Panc1 (cell line): ENCODE measurements around the gene RANBP3. TPM values are rescaled to one million over a fixed set of nuclear protein-coding genes. Genes with fewer than 3 reads are reported as not detected.
A peak's percentile ranks its signal among the peaks of the same experiment; 100 is the strongest.

ENCODE experiments used
- ATAC-seq: fragments of 200-7000 bp; cut with Tn5 transposase; 2 replicates; pipeline ENCODE4 v1.9.1; 2020; ENCODE audit warnings: mild to moderate bottlenecking, moderate library complexity
- BruUV-seq: library from RNA; stranded (reverse); fragments of 400-500 nt; replicated peaks from 2 replicates; lab custom pipeline; 2021; lab: Mats Ljungman, UMichigan
- CTCF ChIA-PET: fragments of 300-600 bp; sonication (Branson Sonifier 250); formaldehyde crosslinking; loops from one replicate; lab custom pipeline; 2022; ENCODE audit warnings: antibody characterized with exemption; lab: Charles Lee
- POLR2A ChIA-PET: fragments of 300-600 bp; sonication (Branson Sonifier 250); formaldehyde crosslinking; loops from one replicate; lab custom pipeline; 2022; ENCODE audit warnings: antibody characterized with exemption; lab: Charles Lee
- DNase-seq: peaks from one replicate; pipeline ENCODE4 v3.0.0-alpha.2; 2010; ENCODE audit warnings: low read depth, low spot score
- H3K27ac ChIP-seq: 2 replicates; pipeline ENCODE4 v1.5.1; 2011; ENCODE audit warnings: mild to moderate bottlenecking, low read length, inconsistent platforms
- H3K27me3 ChIP-seq: fragments of 200-500 bp; sonication (Bioruptor generic); 2 replicates; pipeline ENCODE4 v1.6.0; 2014; ENCODE audit warnings: low read length, inconsistent platforms; ENCODE audit not compliant: control insufficient read depth, insufficient read depth
- H3K36me3 ChIP-seq: fragments of 200-500 bp; sonication (Bioruptor generic); 2 replicates; pipeline ENCODE4 v1.5.1; 2014; ENCODE audit warnings: inconsistent platforms, mild to moderate bottlenecking, low read length, moderate library complexity; ENCODE audit not compliant: control insufficient read depth, insufficient read depth
- H3K4me1 ChIP-seq: 2 replicates; pipeline ENCODE4 v1.5.1; 2011; ENCODE audit warnings: inconsistent platforms, mild to moderate bottlenecking, low read length, moderate library complexity; ENCODE audit not compliant: control insufficient read depth, insufficient read depth
- H3K4me3 ChIP-seq, 2 experiments: 2 replicates each; pipeline ENCODE4 v1.5.1; 2011 to 2012; ENCODE audit warnings: low read depth in 2 of 2, low read length in 2 of 2, mild to moderate bottlenecking in 2 of 2, inconsistent platforms in 1 of 2, moderate library complexity in 1 of 2
- H3K9me3 ChIP-seq: fragments of 200-500 bp; sonication (Bioruptor generic); 2 replicates; pipeline ENCODE4 v1.5.1; 2014; ENCODE audit warnings: low read depth, mild to moderate bottlenecking, inconsistent platforms, low read length, moderate library complexity; ENCODE audit not compliant: control insufficient read depth, insufficient read depth
- CTCF ChIP-seq: fragments of 450-650 bp; IDR thresholded peaks from 2 replicates; pipeline ENCODE4 v1.5.1; 2017; ENCODE audit warnings: mild to moderate bottlenecking
- POLR2AphosphoS5 ChIP-seq: IDR thresholded peaks from 2 replicates; pipeline ENCODE4 v1.6.1; 2012; ENCODE audit warnings: mild to moderate bottlenecking, low read depth, low read length, moderate library complexity
- REST ChIP-seq, 2 experiments: IDR thresholded peaks; 2 replicates each; pipeline ENCODE4 v1.6.1; 2011 to 2012; ENCODE audit warnings: low read depth in 2 of 2, control low read depth in 1 of 2, low read length in 1 of 2, mild to moderate bottlenecking in 1 of 2, moderate library complexity in 1 of 2; ENCODE audit not compliant: insufficient read depth in 1 of 2
- SIN3A ChIP-seq: IDR thresholded peaks from 2 replicates; pipeline ENCODE4 v1.6.1; 2012; ENCODE audit warnings: low read depth, mild to moderate bottlenecking, low read length, moderate library complexity, borderline replicate concordance; ENCODE audit not compliant: insufficient read depth
- TCF7L2 ChIP-seq: IDR thresholded peaks from 2 replicates; pipeline ENCODE4 v1.6.1; 2011; ENCODE audit warnings: mild to moderate bottlenecking, low read depth, low read length, inconsistent platforms
- in situ Hi-C: cut with HindIII; loops from 2 replicates; pipeline ENCODE4 v1.10.0; 2016; ENCODE audit warnings: low sequenced_read_pairs, low pct_unique_long_range_greater_than_20kb
- intact Hi-C: fragments of 100-400 bp; cut with micrococcal nuclease; formaldehyde crosslinking; loops from one replicate; pipeline ENCODE4 v1.10.0; 2022; ENCODE audit not compliant: unreplicated experiment
- total RNA-seq: library from RNA; stranded (reverse); gene quantifications from one replicate; pipeline ENCODE4 v1.2.1, GENCODE V29; 2021; ENCODE audit not compliant: unreplicated experiment

The RANBP3 gene
- total RNA-seq, 1 experiment from 2014 or later: 54.6 TPM

GRCh38 chr19:5916181-5916708 lies 61.7 kb downstream of the RANBP3 start:
- intact Hi-C loops: no loop called here
- no peak for ATAC-seq
- peaks cover 7% of the 10 kb centered on the region for H3K4me1 ChIP-seq
- H3K27me3 ChIP-seq: no peaks in the 10 kb centered on the region
- no peak overlapping the region for H3K27ac ChIP-seq
- POLR2A ChIA-PET: no interaction called here
- no peaks in the 10 kb centered on the region for H3K9me3 ChIP-seq
- H3K4me3 ChIP-seq: no peak overlapping the region
- TSS peak; percentile 59 for BruUV-seq
- in situ Hi-C loops: no loop called here
- H3K36me3 ChIP-seq: no peaks in the 10 kb centered on the region
- CTCF ChIA-PET: no interaction called here
- no peak for DNase-seq
- TF ChIP-seq SIN3A (no peak), CTCF (no peak), REST (IDR thresholded peaks at IDR 0.05; ENCODE audit: insufficient read depth in 1 of 2, low read depth in 2 of 2, low read length in 1 of 2) (no peak), POLR2AphosphoS5 (no peak), TCF7L2 (no peak)

DNA sequence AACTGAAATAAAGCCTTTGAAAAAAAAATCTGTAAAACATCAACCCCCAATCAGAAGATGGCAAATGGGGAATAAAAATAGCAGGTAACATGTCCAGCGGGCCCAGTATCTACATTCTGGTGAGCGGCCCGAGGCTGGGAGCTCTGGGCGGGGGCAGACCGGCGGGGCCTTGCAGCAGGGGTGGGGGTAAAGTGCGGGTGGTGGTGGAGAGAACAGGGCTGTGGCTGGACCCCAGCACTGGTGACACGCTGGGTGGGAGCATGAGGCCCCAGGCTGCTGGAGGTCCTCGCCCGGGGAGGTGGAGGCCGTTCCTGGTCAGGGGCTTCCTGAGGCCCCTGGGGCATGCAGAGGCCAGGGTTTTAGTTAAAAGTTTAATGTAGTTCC lies 62.2 kb downstream of the RANBP3 start:
- no peaks in the 10 kb centered on the region for H3K9me3 ChIP-seq
- in situ Hi-C loops (no loop called here), intact Hi-C loops (no loop called here)
- ATAC-seq: no peak
- H3K27ac ChIP-seq: no peak overlapping the region
- no peak for TF ChIP-seq REST (IDR thresholded peaks at IDR 0.05; ENCODE audit: insufficient read depth in 1 of 2, low read depth in 2 of 2, low read length in 1 of 2)
- no peak for TF ChIP-seq POLR2AphosphoS5
- no peak for TF ChIP-seq CTCF
- no peak for TF ChIP-seq SIN3A
- TF ChIP-seq TCF7L2: no peak
- H3K36me3 ChIP-seq: no peaks in the 10 kb centered on the region
- no peak for DNase-seq
- BruUV-seq: no TSS peak
- CTCF ChIA-PET: no interaction called here
- POLR2A ChIA-PET: no interaction called here
- peaks cover 7% of the 10 kb centered on the region for H3K4me1 ChIP-seq
- no peak overlapping the region for H3K4me3 ChIP-seq
- no peaks in the 10 kb centered on the region for H3K27me3 ChIP-seq
